GM21825 (cell line): ENCODE results near the gene STAT4.
A peak's percentile ranks its signal among the peaks of the same experiment; 100 is the strongest.

Experiments
- ATAC-seq: cut with Tn5 transposase; IDR thresholded peaks from one replicate; pipeline ENCODE4 v1.9.1; 2021; ENCODE audit warnings: mild to moderate bottlenecking, moderate library complexity; ENCODE audit not compliant: unreplicated experiment

The STAT4 gene

GRCh38 chr2:191176801-191177438 lies 26.1 kb upstream of the STAT4 start:
- no peak for ATAC-seq

GRCh38 chr2:191176305-191176704 lies 25.5 kb upstream of the STAT4 start:
- no peak for ATAC-seq

GRCh38 chr2:191174442-191174841 lies 23.6 kb upstream of the STAT4 start:
- no peak for ATAC-seq

GRCh38 chr2:191173206-191173605 lies 22.4 kb upstream of the STAT4 start:
- no peak for ATAC-seq

GRCh38 chr2:191171708-191172355 lies 21.0 kb upstream of the STAT4 start:
- ATAC-seq: no peak

GRCh38 chr2:191171286-191171685 lies 20.5 kb upstream of the STAT4 start:
- ATAC-seq: no peak

- no peak for ATAC-seq
These were observed 20.0 kb upstream of the STAT4 start for GRCh38 chr2:191170773-191171172.

GRCh38 chr2:191170301-191170636 lies 19.5 kb upstream of the STAT4 start:
- ATAC-seq: no peak

- no peak for ATAC-seq
These were observed 18.9 kb upstream of the STAT4 start for GRCh38 chr2:191169456-191170300.

- ATAC-seq: no peak
These were observed 17.0 kb upstream of the STAT4 start for GRCh38 chr2:191167766-191168165.

- no peak for ATAC-seq
These were observed 16.1 kb upstream of the STAT4 start for GRCh38 chr2:191166756-191167445.

- ATAC-seq: no peak
These were observed 15.4 kb upstream of the STAT4 start for GRCh38 chr2:191166111-191166755.

GRCh38 chr2:191165176-191165643 lies 14.4 kb upstream of the STAT4 start:
- ATAC-seq: no peak

- ATAC-seq: no peak
These were observed 8.0 kb upstream of the STAT4 start for GRCh38 chr2:191158747-191159146.

- no peak for ATAC-seq
These were observed 7.4 kb upstream of the STAT4 start for GRCh38 chr2:191158193-191158592.

GRCh38 chr2:191155608-191156071 lies 4.8 kb upstream of the STAT4 start:
- ATAC-seq: no peak

- ATAC-seq: no peak
These were observed 2.9 kb upstream of the STAT4 start for GRCh38 chr2:191153716-191154115.

GRCh38 chr2:191152482-191153240 lies 1.9 kb upstream of the STAT4 start:
- no peak for ATAC-seq

- peak; percentile 4 for ATAC-seq
These were observed 537 bp upstream of the STAT4 start for GRCh38 chr2:191151331-191151730.

- peak; percentile 19 for ATAC-seq
These were observed 579 bp downstream of the STAT4 start for GRCh38 chr2:191150230-191150599.
